SK-N-MC (cell line): ENCODE results near the gene DAB2IP.

Source experiments
- DNase-seq: peaks from one replicate; pipeline ENCODE4 v3.0.0-alpha.2; 2011; ENCODE audit warnings: low read depth, low spot score
- H3K27ac ChIP-seq: fragments of 200-600 bp; sonication (generic); 2 replicates; pipeline ENCODE4 v1.5.1; 2016; ENCODE audit warnings: mixed run types
- H3K36me3 ChIP-seq: fragments of 200-600 bp; sonication (generic); 2 replicates; pipeline ENCODE4 v1.6.1; 2017; ENCODE audit warnings: antibody characterized with exemption, low read length, mixed read lengths; ENCODE audit not compliant: insufficient read depth
- H3K4me3 ChIP-seq: fragments of 200-600 bp; sonication (generic); 2 replicates; pipeline ENCODE4 v1.5.1; 2016
- H3K9ac ChIP-seq: fragments of 200-600 bp; sonication (generic); 2 replicates; pipeline ENCODE4 v1.8.0; 2017; ENCODE audit warnings: mixed run types, mixed read lengths; ENCODE audit not compliant: insufficient read length
- H3K9me3 ChIP-seq: fragments of 200-600 bp; sonication (generic); 2 replicates; pipeline ENCODE4 v1.6.1; 2017; ENCODE audit warnings: low read depth, mild to moderate bottlenecking, antibody characterized with exemption, low read length, moderate library complexity, mixed read lengths
- EZH2 ChIP-seq: fragments of 200-600 bp; sonication (generic); IDR thresholded peaks from one replicate; pipeline ENCODE4 v1.6.1; 2017; ENCODE audit warnings: antibody characterized with exemption
- FOXP2 ChIP-seq: optimal IDR thresholded peaks from 2 replicates; pipeline ENCODE3; 2011; ENCODE audit warnings: mild to moderate bottlenecking, moderate library complexity; ENCODE audit not compliant: insufficient read depth; ENCODE audit errors: extremely low read length, control extremely low read depth
- POLR2AphosphoS5 ChIP-seq: IDR thresholded peaks from 2 replicates; pipeline ENCODE4 v1.6.1; 2012; ENCODE audit warnings: mild to moderate bottlenecking, low read depth, low read length, borderline replicate concordance

The DAB2IP gene

DNA sequence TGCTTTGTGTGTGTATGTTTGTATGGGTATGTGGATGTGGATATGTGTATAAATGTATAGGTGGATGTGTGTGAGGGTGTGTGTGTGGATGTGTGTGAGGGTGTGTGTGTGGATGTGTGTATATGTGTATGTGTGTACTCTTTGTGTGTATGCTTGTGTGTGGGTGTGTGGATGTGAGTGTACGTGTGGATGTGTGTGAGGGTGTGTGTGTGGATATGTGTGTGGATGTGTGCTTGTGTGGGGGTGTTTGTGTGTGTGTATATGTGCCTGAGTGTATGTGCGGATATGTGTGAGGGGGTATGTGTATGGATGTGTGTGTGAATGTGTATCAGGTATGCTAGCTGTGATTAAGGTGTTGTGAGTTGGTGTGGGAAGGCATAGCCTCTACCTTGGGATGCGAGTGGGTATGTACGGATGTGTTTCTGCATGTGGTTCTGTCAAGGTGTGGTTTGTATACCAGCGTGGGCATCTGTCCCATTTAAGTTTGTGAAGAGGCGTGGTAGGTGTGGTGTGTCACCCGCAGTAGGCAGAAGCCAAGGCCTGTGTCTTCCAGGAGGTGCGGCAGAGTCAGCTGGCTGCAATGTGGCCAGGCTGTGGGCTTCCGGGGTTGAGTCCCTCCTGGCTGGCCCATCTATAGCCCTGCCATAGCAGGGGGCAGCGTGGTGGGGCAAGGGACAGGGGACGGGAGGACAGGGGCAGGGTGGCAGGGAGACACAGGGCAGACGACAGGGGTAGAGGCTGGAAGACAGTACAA lies 155.8 kb downstream of the DAB2IP start:
- Histone ChIP-seq H3K27ac (no peak overlapping the region), H3K36me3 (no peaks in the 10 kb centered on the region), H3K9me3 (peaks cover 6% of the 10 kb centered on the region; the same call in 1 of the 2 replicates), H3K9ac (no peak overlapping the region), H3K4me3 (no peak overlapping the region)
- TF ChIP-seq EZH2: no peak
- no peak for TF ChIP-seq FOXP2
- TF ChIP-seq POLR2AphosphoS5: no peak
- DNase-seq: no peak

DNA sequence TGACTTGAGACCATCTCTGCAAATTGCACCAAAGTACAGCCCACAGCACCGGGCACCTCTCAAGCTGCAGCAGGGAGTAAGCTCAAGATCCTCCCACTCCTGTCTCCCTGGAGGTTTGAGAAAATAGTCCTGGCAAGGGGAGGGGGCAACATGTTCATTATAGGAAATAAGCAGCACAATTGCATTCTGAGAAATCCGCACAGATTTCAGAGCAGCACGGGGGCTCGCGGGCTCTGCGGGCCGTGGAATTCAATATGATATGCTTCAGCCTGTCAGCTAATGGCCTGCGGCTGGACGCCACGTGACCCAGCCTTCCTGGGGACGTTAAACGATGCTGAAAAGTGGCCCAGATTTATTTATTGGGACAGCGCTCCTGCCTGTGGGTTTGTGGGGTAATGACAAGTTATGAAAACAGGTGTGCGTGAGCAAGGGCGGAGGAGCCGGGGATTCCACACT lies 156.4 kb downstream of the DAB2IP start:
- Histone ChIP-seq H3K4me3 (no peak overlapping the region), H3K27ac (no peak overlapping the region), H3K9me3 (peaks cover 6% of the 10 kb centered on the region; the same call in 1 of the 2 replicates), H3K9ac (no peak overlapping the region), H3K36me3 (no peaks in the 10 kb centered on the region)
- TF ChIP-seq POLR2AphosphoS5 (no peak), FOXP2 (no peak), EZH2 (no peak)
- no peak for DNase-seq

DNA sequence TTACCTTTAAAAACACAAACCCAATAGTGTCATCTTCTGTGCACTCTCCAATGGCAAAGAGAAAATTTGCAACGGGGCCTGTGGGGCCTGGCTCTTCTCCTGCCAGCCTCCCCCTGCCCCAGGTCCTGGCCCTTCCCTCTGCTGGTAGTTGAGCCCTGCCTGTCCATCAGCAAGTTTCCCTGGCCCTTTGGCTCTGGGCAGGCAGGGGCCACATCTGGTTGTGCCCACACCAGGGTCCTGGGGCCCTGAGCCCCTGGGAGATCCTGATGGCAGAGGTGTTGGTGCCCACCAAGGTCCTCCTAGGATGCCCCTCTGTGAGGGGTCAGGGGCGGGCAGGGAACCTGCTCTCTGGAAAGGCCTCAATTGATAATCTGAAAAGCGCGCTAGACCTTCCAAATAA lies 157.3 kb downstream of the DAB2IP start:
- Histone ChIP-seq H3K9ac (no peak overlapping the region), H3K4me3 (no peak overlapping the region), H3K27ac (no peak overlapping the region), H3K36me3 (no peaks in the 10 kb centered on the region), H3K9me3 (peaks cover 6% of the 10 kb centered on the region; the same call in 1 of the 2 replicates)
- no peak for DNase-seq
- TF ChIP-seq POLR2AphosphoS5: no peak
- no peak for TF ChIP-seq FOXP2
- no peak for TF ChIP-seq EZH2

DNA sequence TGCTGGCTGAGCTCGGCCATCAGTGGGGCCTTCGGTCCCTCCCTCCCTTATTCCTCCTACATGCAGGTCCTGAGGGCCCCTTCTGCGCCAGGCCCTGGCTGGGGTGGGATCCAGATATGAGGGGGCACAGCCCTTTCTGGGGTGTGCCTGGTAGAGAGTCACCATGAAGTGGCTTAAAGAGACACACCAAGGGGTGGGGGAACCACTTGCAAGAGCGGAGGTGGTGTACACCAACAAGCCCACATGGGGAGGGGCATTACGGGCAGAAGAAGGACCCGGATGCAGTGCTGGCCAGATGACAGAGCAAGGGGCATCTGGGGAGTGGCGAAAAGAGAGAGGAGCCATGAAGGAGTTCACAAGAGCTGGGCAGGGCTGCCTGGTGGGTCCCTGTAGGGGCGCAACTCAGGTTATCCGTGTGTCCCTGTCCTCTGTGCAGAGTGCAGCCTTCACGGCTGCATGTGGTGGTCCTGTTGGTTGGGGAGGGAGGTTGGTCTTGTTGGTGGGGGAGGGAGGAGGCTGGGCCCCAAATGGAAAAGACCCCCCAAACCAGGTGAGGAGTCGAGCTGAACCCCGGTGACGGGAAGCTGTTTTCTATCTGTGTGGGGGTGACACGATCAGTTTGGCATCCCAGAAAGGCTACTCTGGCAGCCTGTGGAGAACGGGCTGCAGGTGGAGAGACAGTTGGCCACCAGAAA lies 158.1 kb downstream of the DAB2IP start:
- Histone ChIP-seq H3K4me3 (no peak overlapping the region), H3K9ac (no peak overlapping the region), H3K36me3 (no peaks in the 10 kb centered on the region), H3K27ac (no peak overlapping the region), H3K9me3 (peaks cover 4% of the 10 kb centered on the region; the same call in 1 of the 2 replicates)
- DNase-seq: no peak
- TF ChIP-seq EZH2: no peak
- TF ChIP-seq FOXP2: no peak
- no peak for TF ChIP-seq POLR2AphosphoS5

DNA sequence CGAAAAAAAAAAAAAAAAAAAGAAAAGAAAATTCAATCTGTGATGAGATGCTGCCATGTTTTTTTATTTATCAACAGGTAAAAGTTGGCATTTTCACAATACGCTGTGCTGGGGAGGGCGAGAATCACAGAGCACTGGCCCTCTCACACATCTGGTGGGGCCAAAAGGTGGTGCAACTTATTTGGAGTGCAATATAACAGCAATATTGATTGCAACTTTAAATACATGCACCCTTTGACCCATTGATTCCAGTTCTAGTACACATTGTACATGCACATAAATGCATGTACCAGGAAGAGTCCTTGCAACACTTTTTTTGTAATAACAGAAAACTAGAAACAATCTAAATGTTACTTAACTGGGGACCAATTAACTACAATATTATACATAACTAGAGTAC lies 159.1 kb downstream of the DAB2IP start:
- Histone ChIP-seq H3K36me3 (no peaks in the 10 kb centered on the region), H3K9ac (no peak overlapping the region), H3K4me3 (no peak overlapping the region), H3K27ac (no peak overlapping the region), H3K9me3 (no peaks in the 10 kb centered on the region)
- no peak for DNase-seq
- TF ChIP-seq EZH2: no peak
- no peak for TF ChIP-seq POLR2AphosphoS5
- TF ChIP-seq FOXP2: no peak

DNA sequence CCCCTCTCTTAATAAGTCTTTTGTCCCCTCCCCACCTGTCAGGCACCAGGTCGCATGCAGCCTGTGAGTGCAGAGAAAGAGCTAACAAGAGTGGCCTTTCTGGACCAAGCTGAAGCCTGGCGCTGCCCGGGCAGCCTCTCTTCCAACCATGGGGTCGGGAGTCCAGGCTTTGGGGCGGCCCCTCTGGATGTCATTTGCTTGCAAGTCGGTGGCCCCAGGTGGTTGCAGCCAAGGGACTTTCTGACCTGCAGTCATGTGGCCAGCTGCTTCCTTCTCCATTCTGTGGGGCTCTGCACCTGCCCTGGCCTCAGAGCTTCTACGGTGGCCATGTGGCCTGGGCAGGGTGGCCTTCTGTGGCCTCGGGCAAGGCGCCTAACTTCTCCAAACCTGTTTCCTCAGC lies 159.7 kb downstream of the DAB2IP start:
- Histone ChIP-seq H3K4me3 (no peak overlapping the region), H3K27ac (no peak overlapping the region), H3K9me3 (no peaks in the 10 kb centered on the region), H3K9ac (no peak overlapping the region), H3K36me3 (no peaks in the 10 kb centered on the region)
- no peak for DNase-seq
- TF ChIP-seq POLR2AphosphoS5 (no peak), FOXP2 (no peak), EZH2 (no peak)

DNA sequence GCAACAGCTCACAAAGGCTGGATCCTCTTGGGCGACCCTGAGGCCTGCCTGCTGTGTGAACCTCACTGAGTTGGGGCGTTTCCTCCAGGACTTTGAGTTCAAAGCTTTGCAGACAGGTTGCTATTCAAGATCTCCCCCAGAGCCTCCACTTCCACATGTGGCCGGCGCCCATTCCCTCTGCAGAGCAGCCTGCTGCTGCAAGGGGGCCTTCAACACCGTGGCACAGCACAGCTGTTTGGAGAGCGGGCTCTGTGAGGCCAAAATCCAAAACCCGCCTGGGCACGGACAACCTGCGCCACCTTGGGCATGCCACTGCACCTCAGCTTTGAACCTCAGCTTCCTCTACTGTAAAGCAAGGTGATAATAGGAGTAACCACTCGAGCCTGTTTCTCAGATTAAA lies 160.3 kb downstream of the DAB2IP start:
- no peak overlapping the region for H3K9ac ChIP-seq
- no peak for DNase-seq
- H3K27ac ChIP-seq: no peak overlapping the region
- no peaks in the 10 kb centered on the region for H3K9me3 ChIP-seq
- no peak overlapping the region for H3K4me3 ChIP-seq
- no peaks in the 10 kb centered on the region for H3K36me3 ChIP-seq
- TF ChIP-seq FOXP2 (no peak), POLR2AphosphoS5 (no peak), EZH2 (no peak)

DNA sequence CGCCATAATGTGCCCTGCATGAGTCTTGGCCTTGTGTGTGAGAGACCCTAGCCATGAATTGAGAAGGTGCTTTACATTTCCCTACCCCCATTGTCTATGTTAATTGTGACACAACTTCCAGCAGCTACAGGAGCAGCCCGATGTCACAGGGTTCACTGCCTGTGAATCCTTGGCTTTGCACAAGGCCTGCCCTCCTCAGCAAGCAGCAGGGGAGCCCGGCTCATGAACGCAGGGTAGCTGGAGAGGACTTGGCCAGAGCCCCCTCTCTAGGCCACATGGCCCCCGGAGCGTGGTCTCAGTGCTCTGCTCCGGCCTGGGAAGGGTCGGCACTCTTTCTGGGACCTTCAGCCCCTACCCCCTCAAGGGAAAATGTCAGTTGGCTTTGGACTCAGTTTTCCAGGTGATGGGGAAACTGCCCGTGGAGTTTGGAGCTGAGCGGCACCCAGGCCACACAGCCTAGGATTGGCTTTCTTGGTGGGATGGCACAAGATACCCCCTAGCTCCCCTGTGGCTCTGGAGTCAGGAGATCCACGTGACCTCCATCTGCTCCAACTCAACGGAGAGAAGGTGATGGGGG lies 160.8 kb downstream of the DAB2IP start:
- TF ChIP-seq FOXP2 (no peak), POLR2AphosphoS5 (no peak), EZH2 (no peak)
- no peak overlapping the region for H3K4me3 ChIP-seq
- H3K27ac ChIP-seq: no peak overlapping the region
- no peaks in the 10 kb centered on the region for H3K9me3 ChIP-seq
- H3K36me3 ChIP-seq: no peaks in the 10 kb centered on the region
- no peak overlapping the region for H3K9ac ChIP-seq
- no peak for DNase-seq
